ENCODE measurements around the gene SCN4A. TPM values are rescaled to one million over a fixed set of nuclear protein-coding genes. Genes with fewer than 3 reads are reported as not detected.

The SCN4A gene
- total RNA-seq, 1 experiment from 2014 or later = 0.03 TPM

DNA sequence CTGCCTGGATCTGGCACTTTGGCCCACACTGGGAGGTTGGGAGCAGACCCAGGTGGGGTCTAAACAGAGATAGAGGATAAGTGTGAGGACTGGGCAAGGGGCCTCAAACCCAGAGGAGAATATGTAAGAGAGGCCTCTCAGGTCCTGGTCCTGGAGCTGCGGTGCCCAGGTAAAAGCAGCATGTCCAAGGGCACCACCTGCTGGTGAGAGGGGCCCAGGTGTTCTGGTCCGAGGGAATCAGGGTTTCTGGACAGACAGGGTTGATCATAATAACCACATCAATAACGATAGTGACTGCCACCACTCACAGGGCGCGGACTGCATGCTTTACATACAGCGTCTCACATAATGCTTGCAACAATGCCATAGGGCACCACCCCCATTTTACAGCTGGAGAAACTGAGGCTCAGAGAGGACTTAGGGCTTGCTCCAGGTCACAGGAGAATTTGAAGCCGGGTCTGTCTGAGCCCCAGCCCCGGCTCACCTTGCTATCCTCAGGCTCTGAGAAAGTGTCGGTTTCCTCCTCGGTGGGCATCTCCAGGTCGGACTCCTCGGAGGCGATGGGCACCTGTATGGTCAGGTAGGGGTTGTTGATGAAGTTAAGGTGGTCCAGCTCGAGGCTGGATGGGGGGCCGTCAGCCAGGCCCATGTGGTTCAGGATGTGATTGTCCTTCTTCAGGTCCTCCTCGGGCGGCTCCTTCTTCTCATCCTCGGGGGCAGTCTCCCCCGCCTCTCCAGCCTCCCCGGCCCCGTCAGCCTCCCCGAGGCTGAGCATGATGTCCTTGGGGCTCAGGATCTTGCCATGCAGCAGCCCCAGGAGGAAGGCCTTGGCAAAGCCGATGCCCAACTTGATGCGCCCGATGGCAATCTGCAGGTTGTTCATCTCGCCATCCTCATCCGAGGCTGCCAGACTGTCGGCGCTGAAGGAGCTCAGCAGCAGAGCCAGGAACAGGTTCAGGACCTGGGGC, 21.5 kb downstream of the SCN4A start:
- H3K4me1 ChIP-seq (ENCODE audit: control insufficient read depth, insufficient read depth, low read length) = no peaks in the 10 kb centered on the region
- TF ChIP-seq, protein P1, sequence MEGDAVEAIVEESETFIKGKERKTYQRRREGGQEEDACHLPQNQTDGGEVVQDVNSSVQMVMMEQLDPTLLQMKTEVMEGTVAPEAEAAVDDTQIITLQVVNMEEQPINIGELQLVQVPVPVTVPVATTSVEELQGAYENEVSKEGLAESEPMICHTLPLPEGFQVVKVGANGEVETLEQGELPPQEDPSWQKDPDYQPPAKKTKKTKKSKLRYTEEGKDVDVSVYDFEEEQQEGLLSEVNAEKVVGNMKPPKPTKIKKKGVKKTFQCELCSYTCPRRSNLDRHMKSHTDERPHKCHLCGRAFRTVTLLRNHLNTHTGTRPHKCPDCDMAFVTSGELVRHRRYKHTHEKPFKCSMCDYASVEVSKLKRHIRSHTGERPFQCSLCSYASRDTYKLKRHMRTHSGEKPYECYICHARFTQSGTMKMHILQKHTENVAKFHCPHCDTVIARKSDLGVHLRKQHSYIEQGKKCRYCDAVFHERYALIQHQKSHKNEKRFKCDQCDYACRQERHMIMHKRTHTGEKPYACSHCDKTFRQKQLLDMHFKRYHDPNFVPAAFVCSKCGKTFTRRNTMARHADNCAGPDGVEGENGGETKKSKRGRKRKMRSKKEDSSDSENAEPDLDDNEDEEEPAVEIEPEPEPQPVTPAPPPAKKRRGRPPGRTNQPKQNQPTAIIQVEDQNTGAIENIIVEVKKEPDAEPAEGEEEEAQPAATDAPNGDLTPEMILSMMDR (IDR thresholded peaks at IDR 0.05) = peak; percentile 78; the same call in 1 of the 2 replicates
- TF ChIP-seq, protein P2, sequence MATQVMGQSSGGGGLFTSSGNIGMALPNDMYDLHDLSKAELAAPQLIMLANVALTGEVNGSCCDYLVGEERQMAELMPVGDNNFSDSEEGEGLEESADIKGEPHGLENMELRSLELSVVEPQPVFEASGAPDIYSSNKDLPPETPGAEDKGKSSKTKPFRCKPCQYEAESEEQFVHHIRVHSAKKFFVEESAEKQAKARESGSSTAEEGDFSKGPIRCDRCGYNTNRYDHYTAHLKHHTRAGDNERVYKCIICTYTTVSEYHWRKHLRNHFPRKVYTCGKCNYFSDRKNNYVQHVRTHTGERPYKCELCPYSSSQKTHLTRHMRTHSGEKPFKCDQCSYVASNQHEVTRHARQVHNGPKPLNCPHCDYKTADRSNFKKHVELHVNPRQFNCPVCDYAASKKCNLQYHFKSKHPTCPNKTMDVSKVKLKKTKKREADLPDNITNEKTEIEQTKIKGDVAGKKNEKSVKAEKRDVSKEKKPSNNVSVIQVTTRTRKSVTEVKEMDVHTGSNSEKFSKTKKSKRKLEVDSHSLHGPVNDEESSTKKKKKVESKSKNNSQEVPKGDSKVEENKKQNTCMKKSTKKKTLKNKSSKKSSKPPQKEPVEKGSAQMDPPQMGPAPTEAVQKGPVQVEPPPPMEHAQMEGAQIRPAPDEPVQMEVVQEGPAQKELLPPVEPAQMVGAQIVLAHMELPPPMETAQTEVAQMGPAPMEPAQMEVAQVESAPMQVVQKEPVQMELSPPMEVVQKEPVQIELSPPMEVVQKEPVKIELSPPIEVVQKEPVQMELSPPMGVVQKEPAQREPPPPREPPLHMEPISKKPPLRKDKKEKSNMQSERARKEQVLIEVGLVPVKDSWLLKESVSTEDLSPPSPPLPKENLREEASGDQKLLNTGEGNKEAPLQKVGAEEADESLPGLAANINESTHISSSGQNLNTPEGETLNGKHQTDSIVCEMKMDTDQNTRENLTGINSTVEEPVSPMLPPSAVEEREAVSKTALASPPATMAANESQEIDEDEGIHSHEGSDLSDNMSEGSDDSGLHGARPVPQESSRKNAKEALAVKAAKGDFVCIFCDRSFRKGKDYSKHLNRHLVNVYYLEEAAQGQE (IDR thresholded peaks at IDR 0.05; ENCODE audit: insufficient read depth in 1 of 2, low read depth in 2 of 2, low read length in 1 of 2) = no peak
- TF ChIP-seq SIN3A (IDR thresholded peaks at IDR 0.05; ENCODE audit: borderline replicate concordance, insufficient read depth, low read depth, low read length) = no peak
- no peaks in the 10 kb centered on the region for H3K9me3 ChIP-seq (ENCODE audit: control insufficient read depth, insufficient read depth, low read depth, low read length)
- H3K36me3 ChIP-seq (ENCODE audit: control insufficient read depth, insufficient read depth, low read length) = no peaks in the 10 kb centered on the region
- BruUV-seq (replicated peaks) = no TSS peak
- CTCF ChIA-PET = interaction anchor here (0.5 to 2.0 kb wide), 3 partner anchors 32 to 137 kb away, joined by 3 to 13 read pairs (median 7); no protein-coding TSS in a partner anchor
- H3K4me3 ChIP-seq (ENCODE audit: low read depth in 2 of 2, low read length in 2 of 2) = no peak overlapping the region
- in situ Hi-C loops (cut with HindIII; ENCODE audit: low pct_unique_long_range_greater_than_20kb, low sequenced_read_pairs) = no loop called here
- H3K27ac ChIP-seq (ENCODE audit: low read length) = no peak overlapping the region
- DNase-seq (ENCODE audit: low read depth, low spot score) (peak; percentile 8), ATAC-seq (peak; percentile 68; the same call in 1 of the 2 replicates)
- no peaks in the 10 kb centered on the region for H3K27me3 ChIP-seq (ENCODE audit: control insufficient read depth, insufficient read depth, low read length)
- intact Hi-C loops (cut with micrococcal nuclease; ENCODE audit: unreplicated experiment) = no loop called here
- POLR2A ChIA-PET = no interaction called here

DNA sequence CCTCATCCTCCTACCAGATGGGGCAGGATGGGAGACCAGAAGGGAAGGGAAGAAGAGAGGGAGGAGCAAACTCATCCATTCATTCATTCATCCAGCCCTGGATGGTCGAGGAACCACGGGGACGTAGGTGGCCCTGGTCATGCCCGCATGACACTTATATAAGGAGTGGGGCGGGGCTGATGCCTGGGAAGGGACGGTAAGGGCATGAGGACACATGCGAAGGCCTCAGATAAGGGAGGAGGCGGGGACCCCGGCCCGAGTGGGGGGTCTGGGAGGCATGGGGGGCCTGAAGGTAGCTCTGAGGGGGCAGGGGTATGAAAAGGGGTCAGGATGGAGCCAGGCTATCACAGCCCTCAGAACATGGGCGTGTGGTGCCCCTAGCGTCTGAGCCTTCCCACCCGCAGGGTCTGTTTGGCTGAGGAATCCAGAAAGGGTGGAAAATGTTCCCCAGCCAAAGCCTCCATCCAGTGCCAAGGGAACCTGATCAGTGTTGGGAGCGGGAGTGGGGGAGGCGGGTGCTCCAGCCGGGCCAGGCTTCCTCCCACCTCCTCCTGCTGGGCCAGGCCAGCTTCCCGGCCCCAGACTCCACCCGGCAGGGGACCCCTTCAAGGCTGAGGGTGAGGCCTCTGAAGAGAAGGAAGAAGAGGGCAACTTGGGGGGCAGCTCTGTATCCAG, 23.0 kb downstream of the SCN4A start:
- ATAC-seq = no peak
- TF ChIP-seq POLR2AphosphoS5 (IDR thresholded peaks at IDR 0.05; ENCODE audit: low read depth, low read length) = no peak
- no peak for TF ChIP-seq SIN3A (IDR thresholded peaks at IDR 0.05; ENCODE audit: borderline replicate concordance, insufficient read depth, low read depth, low read length)
- H3K4me3 ChIP-seq (ENCODE audit: low read depth in 2 of 2, low read length in 2 of 2) = no peak overlapping the region
- no peak overlapping the region for H3K27ac ChIP-seq (ENCODE audit: low read length)
- in situ Hi-C loops (cut with HindIII; ENCODE audit: low pct_unique_long_range_greater_than_20kb, low sequenced_read_pairs) = no loop called here
- H3K36me3 ChIP-seq (ENCODE audit: control insufficient read depth, insufficient read depth, low read length) = no peaks in the 10 kb centered on the region
- BruUV-seq (replicated peaks) = no TSS peak
- H3K9me3 ChIP-seq (ENCODE audit: control insufficient read depth, insufficient read depth, low read depth, low read length) = no peaks in the 10 kb centered on the region
- H3K4me1 ChIP-seq (ENCODE audit: control insufficient read depth, insufficient read depth, low read length) = no peaks in the 10 kb centered on the region
- H3K27me3 ChIP-seq (ENCODE audit: control insufficient read depth, insufficient read depth, low read length) = no peaks in the 10 kb centered on the region
- ChIA-PET CTCF (interaction anchor here (0.7 to 2.0 kb wide), 4 partner anchors 12 to 94 kb away, joined by 3 to 13 read pairs (median 8); partner anchors contain the start of gene GH1), POLR2A (no interaction called here)
- intact Hi-C loops (cut with micrococcal nuclease; ENCODE audit: unreplicated experiment) = no loop called here
- no peak for DNase-seq (ENCODE audit: low read depth, low spot score)
